GM20000 (cell line): ENCODE results near the gene LRRC18.

Source experiments
- DNase-seq: peaks from one replicate; pipeline ENCODE4 v3.0.0; 2012; ENCODE audit warnings: low spot score
- TF ChIP-seq, protein P1 (sequence below): IDR thresholded peaks from 2 replicates; pipeline ENCODE4 v1.5.1; 2012; ENCODE audit warnings: mild to moderate bottlenecking, control low read depth; ENCODE audit errors: extremely low read depth, missing control alignments

LRRC18 gene

DNA sequence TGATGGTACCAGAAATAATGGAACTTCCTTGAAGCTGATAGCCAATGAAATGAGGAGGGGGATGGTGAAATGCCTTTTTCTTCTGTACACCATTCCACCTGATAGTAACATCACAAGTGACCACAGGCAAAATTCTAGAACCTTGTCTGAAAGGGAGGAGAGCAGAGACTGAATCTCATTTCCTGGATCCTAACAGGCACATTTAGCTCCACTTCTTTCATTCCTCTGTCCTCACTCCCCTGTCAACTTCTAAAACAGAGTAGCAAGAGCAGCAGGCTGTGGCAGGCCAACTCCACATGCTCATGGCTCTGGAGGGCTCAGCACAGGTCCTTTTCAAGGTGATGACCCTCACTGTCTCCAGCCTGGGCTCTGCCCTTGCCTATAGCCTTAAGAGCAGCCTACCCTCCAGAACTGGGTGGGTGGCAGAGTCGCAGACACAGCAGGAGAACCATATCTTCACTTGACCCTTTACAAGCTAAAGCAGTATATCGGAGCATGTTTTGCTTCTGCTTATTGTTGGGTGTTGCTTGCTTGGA lies at the start of gene LRRC18:
TSS of gene LRRC18 (minus strand) at position 51 of the 536 bp plus-strand sequence. CDS start 25,685 bp downstream, outside the sequence.
- TF ChIP-seq, protein P1, sequence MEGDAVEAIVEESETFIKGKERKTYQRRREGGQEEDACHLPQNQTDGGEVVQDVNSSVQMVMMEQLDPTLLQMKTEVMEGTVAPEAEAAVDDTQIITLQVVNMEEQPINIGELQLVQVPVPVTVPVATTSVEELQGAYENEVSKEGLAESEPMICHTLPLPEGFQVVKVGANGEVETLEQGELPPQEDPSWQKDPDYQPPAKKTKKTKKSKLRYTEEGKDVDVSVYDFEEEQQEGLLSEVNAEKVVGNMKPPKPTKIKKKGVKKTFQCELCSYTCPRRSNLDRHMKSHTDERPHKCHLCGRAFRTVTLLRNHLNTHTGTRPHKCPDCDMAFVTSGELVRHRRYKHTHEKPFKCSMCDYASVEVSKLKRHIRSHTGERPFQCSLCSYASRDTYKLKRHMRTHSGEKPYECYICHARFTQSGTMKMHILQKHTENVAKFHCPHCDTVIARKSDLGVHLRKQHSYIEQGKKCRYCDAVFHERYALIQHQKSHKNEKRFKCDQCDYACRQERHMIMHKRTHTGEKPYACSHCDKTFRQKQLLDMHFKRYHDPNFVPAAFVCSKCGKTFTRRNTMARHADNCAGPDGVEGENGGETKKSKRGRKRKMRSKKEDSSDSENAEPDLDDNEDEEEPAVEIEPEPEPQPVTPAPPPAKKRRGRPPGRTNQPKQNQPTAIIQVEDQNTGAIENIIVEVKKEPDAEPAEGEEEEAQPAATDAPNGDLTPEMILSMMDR = no peak
- DNase-seq = no peak

DNA sequence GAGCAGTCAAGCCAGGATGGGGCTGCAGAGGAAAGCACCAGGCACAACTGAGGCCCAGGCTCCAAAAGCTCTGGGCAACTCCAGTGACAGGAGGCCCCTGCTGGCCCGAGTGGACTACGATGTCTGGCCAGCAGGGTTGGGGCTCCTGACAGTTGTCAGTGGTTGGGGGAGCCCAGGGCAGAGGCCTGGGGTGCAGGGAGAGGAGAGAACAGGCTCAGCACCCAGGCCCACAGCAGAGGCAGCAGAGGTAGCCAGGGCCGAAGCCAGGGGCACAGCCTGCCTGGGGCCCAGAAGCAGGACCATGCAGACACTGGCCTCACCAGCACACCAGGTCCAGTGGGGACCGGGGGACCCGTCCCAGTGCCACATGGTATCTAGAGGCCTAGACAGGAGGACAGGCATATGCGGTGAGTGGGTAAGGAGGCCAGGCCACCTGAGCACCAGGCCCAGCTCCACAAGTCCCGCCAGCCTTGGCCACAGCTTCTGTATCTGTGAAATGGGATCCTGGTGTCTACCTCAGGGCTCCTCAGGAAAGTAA lies 46.0 kb upstream of the LRRC18 start:
- TF ChIP-seq, protein P1 = no peak
- DNase-seq = no peak

DNA sequence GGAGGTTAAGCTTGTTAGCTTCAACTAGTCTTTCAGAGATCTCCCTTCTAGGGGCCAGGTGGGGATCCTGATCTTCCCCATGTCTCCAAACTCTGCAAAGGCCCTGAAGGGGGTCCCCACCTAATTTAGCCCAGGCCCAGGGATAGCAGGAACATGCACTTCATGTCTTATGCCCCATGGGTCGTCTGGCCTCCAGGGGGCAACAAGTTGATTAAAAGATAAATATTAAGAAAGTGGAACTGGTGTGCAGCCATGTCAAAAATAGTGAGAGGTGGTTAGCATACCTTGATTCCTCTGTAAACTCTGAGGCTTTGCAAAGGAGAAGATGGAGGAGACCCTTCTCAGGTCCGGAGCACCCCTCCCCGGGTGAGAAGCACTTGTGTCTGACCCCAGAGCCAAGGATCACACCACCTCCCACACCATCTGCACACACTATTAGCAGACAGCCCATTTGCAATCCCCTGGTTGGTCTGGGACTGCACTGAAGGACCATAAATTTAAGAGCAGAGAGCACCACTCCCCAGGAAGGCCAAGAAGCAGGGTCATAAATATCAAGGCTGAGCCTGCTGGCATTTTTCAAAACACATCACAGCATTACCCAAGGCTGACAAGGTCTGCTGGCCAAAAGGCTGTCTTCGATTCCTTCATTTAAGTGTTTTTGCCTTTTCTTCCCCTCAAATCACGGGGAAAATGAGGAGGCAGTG lies 44.2 kb upstream of the LRRC18 start:
- TF ChIP-seq, protein P1 = no peak
- no peak for DNase-seq

DNA sequence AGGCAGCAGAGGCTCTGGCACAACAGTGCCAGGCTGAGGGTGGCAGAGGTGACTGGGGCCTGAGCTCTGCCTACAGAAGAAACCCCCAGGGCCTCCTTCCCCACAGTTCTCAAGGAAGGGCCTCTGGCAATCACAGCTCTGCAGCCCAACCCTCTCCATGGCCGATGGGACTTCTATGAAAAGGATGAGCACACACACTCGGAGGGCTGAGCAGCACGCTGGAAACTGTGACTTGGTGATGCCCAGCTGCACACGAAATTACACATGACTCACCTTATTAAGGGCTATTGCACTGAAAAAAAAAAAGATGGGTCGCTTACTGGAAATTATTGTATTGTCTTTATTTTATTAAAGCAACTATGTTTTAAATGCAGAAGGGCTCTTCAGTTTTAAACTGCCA lies 42.9 kb upstream of the LRRC18 start:
- TF ChIP-seq, protein P1 = no peak

DNA sequence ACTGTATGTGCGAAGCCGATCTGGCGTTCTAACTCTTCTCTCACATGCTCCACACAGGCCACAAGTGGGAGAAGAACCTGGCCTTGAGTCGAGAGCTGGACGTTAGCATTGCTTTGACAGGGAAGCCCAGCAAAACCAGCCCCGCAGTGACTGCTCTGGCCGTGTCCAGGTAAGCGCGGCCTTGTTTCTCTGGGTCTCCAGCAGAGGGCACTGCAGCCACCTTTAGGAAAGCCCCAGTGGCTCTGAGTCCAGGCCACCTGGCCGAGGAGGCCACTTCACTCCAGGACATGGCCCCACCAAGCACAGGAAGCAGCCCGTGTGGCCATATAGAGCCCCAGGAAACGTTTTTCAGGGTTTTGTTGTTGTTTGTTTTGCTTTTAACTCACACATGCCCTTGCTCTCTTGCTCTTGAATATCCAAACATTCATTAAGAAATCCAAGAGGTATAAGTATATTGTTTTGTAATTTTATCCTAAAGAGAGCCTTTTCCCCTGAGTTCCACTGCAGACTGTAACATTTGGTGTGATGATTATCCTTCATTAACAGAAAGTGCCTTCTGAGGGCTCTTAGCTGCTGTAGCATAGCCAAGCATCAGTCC lies 41.8 kb upstream of the LRRC18 start:
- peak; percentile 67 for DNase-seq
- TF ChIP-seq, protein P1 = peak; percentile 58

More for the DNA sequence above, 42.9 kb upstream of the LRRC18 start:
- DNase-seq = no peak

DNA sequence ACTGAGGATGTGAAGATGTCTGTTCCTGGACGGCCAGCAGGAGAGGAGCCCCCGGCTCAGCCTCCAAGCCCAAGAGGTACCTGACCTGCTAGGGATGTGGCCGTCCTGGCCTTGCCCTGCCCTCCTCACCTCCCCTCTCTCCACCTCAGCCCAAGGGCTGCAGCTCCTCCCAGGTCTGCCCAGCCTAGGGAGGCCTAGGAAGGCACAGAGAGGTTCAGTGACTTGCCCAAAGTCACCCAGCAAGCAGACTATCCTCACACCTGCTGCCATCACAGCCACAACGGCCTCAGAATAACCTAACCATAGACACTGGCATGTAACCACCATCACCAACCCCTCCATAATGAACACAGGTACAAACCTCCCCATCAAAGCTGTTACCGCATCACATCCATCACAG lies 38.7 kb upstream of the LRRC18 start:
- no peak for DNase-seq
- TF ChIP-seq, protein P1 = no peak

DNA sequence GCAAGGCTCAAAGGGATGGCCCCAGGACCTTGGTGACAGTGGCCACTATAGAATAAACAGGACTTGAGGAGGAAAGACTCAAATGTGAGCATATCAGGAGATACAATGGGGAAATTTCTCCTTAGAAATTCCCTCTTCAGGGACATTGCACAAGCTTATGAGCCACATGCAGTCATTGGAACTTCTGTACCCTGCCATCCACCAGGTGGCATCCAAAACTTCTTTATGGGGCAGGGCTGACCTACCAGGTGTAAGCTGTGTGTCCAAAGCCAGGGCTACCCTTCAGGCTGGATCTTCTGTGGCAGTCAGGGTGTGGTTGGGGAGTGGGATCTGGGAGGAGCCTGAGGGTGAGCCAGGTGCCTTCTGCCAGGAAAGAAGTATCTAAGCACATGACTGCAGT lies 36.6 kb upstream of the LRRC18 start:
- TF ChIP-seq, protein P1 = no peak
- DNase-seq = no peak
